Fibroblast of mammary gland (primary cell): ENCODE results near the gene RTEL1.
"Not testable (repeated sequence)": the region's sequence is repeated elsewhere in the genome, so short reads cannot be mapped to it uniquely, and the experiment has no call there.

ENCODE experiments used
- DNase-seq: peaks from one replicate; pipeline ENCODE4 v3.0.0-alpha.2; 2010; ENCODE audit warnings: low read depth
- H3K4me3 ChIP-seq: 2 replicates; pipeline ENCODE4 v1.5.1; 2011; ENCODE audit warnings: low read depth, mild to moderate bottlenecking, low read length, moderate library complexity; ENCODE audit not compliant: control insufficient read depth
- CTCF ChIP-seq: conservative IDR thresholded peaks from 2 replicates; pipeline ENCODE4 v1.5.1; 2011; ENCODE audit warnings: low read depth, low read length, inconsistent platforms; ENCODE audit not compliant: control insufficient read depth, insufficient read depth

The RTEL1 gene

DNA sequence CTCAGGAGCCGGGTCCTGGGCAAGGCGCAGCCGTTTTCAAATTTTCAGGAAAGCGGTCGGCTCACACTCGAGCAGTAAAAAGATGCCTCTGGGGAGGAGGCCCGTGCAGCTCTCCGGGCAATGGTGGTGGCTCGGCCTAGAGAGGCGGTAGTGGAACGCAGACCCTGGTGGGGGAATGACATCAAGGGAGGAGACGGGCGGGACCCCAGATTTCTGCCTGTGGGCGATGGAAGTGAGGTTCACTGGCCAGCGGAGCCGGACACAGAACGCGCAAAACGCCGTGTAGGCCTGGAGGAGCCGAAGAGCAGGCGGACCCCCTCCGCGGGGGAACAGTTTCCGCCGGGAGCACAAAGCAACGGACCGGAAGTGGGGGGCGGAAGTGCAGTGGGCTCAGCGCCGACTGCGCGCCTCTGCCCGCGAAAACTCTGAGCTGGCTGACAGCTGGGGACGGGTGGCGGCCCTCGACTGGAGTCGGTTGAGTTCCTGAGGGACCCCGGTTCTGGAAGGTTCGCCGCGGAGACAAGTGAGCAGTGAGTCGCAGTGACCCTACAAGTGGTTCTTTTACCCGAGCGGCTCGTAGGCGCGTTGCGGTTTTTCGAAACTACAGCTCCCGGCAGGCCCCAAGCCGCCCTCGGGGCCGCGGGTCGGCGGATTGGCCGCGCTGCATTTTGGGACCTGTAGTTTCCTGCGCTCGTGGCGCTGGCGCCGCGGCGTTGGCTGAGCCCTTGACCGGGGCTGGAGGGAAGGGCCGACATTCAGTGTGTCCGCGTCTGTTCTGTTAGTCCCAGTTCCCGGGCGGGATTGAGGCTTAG is at the start of gene RTEL1:
TSS of gene RTEL1 (plus strand) at position 376 of the 812 bp plus-strand sequence. CDS start 1,091 bp downstream, outside the sequence.
- H3K4me3 ChIP-seq = peak within 1 kb of the TSS; percentile 86
- DNase-seq = peak; percentile 90
- no peak for TF ChIP-seq CTCF

DNA sequence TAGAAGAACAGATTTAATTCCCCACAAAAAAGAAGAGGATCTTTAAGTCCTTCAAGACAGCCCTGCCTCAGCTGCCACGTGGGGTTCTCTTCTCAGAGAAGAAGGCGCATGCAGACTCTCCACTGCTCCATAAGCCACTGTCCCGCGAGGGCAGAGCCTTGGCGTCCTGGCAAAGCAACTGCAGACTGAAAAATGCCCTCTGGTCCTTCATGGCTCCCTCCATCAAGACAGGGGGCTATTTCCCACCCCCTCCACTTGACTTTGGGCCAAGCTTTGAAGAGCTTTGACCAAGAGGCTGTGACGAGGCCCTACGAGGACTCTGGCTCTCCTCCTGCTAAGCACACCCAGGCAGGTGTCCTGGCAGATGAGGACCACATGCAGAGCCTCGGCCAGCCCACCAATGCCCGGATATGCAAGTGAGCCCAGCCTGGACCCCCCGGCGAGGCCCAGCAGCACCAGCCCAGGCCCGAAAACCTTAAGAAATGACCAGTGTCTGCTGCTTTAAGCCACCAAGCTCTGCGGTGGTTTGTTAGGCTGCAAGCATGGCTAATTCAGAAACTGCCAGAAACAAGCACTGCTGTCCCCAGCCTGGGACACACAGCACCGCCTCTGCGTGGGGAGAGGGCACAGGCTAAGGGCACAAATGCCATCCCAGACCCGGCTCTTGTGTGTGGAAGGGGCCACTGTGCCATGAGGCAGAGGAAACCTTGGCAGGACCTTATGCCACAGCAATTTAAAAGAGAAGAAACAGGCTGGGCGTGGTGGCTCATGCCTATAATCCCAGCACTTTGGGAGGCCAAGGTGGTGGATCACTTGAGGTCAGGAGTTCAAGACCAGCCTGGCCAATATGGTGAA is 47.3 kb upstream of the RTEL1 start:
- no peak for DNase-seq
- no peak for TF ChIP-seq CTCF
- no peak overlapping the region for H3K4me3 ChIP-seq

GRCh38 chr20:63611646-63612045 is 46.5 kb upstream of the RTEL1 start:
- no peak for TF ChIP-seq CTCF
- DNase-seq = no peak
- no peak overlapping the region for H3K4me3 ChIP-seq

DNA sequence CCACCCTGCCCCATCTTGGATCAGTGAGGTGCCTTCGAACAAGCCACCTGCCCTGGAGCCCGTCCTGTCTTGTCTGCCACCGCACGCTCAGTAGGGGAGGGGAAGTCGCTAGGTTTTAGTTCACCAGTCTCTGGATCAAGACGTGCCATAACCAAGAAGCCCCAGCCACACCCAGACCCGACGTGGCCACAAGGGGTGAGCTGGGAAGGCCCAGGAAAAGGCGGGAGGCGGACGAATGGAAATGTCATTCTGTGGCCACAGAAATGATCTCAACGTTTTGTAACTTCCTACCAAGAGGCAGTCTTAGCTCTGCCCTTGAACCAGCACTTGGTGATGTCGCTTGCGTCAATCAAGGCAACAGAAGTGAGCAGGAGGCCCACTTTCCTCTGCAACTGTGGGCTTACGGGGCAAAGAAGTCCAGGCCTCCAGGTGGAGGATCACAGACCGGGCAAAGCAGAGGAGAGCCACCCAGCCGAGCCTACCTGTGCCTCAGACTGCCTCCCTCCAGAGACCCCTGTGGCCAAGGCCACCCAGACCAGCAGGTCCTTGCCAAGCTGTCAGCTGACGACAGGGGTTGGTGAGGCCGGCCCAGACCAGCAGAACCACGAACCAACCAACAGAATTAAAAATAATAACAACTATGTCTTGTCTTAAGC is 45.7 kb upstream of the RTEL1 start:
- no peak for TF ChIP-seq CTCF
- DNase-seq = no peak
- H3K4me3 ChIP-seq = no peak overlapping the region

- peak; percentile 29 for DNase-seq
- peak; percentile 32 for TF ChIP-seq CTCF
- H3K4me3 ChIP-seq = not testable (repeated sequence)
These were observed 44.1 kb upstream of the RTEL1 start for GRCh38 chr20:63613863-63614594.
